NCI-H2227 treated with DMSO at 0.1 percent for 48 hours (cell line): ENCODE results near the gene ITGA11.

ENCODE experiments used
- DNase-seq: peaks from one replicate; lab custom pipeline; 2025; lab: John Stamatoyannopoulos, UW

Gene ITGA11, protein sequence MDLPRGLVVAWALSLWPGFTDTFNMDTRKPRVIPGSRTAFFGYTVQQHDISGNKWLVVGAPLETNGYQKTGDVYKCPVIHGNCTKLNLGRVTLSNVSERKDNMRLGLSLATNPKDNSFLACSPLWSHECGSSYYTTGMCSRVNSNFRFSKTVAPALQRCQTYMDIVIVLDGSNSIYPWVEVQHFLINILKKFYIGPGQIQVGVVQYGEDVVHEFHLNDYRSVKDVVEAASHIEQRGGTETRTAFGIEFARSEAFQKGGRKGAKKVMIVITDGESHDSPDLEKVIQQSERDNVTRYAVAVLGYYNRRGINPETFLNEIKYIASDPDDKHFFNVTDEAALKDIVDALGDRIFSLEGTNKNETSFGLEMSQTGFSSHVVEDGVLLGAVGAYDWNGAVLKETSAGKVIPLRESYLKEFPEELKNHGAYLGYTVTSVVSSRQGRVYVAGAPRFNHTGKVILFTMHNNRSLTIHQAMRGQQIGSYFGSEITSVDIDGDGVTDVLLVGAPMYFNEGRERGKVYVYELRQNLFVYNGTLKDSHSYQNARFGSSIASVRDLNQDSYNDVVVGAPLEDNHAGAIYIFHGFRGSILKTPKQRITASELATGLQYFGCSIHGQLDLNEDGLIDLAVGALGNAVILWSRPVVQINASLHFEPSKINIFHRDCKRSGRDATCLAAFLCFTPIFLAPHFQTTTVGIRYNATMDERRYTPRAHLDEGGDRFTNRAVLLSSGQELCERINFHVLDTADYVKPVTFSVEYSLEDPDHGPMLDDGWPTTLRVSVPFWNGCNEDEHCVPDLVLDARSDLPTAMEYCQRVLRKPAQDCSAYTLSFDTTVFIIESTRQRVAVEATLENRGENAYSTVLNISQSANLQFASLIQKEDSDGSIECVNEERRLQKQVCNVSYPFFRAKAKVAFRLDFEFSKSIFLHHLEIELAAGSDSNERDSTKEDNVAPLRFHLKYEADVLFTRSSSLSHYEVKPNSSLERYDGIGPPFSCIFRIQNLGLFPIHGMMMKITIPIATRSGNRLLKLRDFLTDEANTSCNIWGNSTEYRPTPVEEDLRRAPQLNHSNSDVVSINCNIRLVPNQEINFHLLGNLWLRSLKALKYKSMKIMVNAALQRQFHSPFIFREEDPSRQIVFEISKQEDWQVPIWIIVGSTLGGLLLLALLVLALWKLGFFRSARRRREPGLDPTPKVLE

DNA sequence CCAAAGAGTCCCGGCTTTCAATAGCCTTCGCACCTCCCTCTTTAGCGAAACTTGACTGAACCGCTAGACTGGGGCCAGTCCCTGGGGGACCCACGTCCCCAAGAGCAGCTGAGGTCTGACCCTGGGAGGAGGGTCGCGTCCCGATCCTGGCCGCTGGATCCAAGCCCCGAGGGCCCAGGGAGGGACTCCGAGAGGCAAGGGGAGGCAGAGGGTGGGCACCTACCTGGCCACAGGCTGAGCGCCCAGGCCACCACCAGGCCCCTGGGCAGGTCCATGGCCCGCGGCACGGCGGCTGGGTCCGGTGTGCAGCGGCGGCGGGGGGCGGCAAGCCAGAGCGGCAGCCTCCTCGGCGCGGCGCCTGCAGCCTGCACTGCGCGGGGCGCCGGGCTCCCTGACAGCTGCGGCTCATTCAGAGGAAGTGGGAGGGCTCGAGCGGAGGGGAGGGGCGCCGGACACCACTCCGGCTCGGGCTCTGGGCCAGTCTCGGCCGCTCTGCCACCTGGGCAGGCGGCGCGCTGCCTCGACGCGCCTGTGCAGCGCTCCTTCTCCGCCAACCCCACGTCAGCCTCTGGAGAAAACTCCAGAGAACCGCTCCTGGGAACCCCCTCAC lies at the start of gene ITGA11:
Gene ITGA11 (minus strand): TSS at position 372 of the 610 bp plus-strand sequence. CDS start 97 bp downstream, at position 275.
- DNase-seq, result no peak

DNA sequence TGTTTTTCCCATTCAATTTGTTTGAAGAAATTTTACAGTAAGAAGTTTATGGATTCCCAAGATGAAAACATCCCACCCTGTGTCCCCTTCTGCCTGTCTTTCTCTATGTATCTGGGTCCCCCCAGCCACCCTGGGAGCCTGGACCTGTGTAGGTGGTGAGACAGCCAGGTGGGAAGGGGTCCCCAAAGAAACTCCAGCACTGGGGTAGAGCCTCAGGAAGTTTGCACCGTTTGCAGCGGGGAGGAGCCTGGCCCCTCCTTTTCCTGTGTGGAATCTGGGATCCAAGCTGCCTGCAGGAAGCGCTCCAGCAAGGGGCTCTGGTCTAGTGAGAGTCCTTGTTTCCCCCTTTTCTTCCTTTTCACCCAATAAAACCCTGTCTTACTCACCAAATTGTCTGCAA lies 49.4 kb upstream of the ITGA11 start:
- no peak for DNase-seq

DNA sequence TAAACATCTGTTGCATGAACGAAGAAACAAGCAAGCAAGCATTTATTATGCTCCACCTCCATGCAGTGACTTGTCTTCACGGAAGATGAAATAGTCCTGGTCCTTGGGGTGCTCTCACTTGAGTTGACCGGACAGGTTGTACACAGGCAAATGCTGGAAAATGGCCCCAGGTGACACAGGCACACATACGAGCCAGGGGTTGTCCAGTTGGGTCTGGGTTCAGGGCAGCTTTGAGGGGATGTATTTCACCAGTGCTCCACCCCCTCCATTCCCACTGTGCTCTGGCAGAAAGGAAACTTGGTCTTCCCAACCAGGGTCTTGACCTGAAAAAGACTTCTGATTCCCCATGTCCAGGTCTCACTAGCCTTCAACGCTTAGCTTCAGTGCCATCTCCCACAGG lies 48.3 kb upstream of the ITGA11 start:
- DNase-seq, result no peak

DNA sequence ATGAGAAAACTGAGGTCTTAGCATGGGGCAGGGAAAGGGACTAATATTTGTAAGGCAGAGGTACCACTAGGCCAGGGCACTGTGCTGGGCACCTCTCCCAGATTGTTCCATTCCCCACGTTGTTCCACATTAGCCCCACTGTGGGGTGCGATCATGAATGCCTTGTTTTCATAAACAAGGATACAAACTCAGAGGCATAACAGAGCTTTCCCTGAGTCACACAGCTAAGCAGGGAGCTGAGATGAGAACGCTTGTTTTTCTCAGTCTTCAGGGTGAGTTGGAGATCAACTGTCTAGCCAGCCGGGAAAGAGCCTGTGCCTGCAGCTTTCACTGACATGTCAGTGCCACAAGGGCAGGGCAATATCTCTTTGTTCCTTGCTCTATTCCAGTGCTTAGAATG lies 47.9 kb upstream of the ITGA11 start:
- no peak for DNase-seq

DNA sequence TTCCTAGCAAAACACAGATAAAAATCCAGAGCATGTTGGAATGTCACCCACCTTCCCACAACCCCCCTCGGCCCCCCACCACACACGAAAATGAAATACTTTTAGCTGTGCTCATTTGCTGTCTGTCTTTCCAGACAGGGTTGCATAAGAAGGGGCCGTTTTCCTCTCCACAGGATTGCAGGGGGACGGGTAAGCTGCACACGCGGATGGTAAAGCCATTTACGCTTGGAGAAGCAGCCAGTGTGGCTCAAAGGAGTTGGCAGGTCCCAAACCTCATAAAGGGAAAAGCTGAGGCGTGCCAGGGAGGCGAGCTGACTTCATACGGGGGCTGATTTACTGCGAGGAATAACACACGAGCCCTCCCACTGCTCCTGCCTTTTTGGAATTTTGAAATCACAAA lies 47.4 kb upstream of the ITGA11 start:
- DNase-seq, result no peak

DNA sequence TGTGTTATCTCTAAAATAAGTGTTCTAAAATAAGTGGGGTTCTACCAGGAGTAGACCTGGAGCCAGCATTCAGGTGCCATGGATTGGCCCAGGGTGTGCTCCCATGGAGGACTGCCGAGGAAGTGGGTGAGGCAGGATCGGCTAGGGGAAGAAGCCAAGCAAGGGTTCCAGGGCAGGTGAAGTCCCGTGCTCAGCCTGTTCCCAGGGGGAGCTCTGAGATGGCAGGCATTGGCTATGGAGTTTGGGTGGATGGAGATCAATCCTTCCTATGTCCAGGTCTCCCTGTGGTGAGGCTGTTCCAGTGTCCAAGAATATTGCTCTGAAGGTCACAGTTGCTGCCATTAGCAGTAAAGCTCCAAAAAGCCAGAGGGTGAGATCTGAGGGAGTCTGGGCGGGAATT lies 46.9 kb upstream of the ITGA11 start:
- no peak for DNase-seq

DNA sequence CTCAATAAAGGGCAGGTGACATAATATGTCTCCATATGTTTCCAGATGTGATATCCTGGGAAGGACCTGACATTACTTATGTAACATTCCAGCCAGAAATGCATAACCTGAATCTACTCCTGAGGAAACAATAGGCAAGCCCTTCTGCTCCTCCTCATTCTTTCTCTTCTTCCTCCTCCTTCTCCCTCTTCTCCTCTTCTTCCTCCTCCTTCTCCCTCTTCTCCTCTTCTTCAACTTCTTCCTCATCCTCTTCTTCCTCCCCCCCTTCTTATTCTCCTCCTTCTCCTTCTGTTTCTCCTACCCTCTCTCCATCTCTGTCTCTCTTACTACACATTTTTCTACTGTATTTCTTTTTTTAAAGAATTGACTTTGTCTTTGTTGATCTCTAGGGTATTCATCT lies 43.5 kb upstream of the ITGA11 start:
- no peak for DNase-seq

DNA sequence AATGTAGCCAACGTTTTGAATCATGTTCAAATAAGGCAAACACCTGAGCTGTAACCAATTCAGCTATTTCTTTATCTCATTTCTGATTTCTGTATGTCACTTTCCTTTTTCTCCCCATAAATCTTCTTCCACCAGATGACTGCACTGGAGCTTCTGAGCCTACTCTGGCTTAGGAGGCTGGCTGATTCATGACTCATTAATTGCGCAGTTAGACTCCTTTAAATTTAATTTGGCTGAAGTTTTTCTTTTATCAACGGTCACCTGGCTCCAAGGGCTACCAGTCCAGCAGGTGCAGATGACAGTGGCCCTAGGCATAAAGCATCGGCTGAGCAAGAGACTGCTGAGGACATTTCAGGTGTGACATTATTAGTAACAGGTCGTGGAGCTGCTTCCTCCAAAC lies 39.6 kb upstream of the ITGA11 start:
- no peak for DNase-seq

DNA sequence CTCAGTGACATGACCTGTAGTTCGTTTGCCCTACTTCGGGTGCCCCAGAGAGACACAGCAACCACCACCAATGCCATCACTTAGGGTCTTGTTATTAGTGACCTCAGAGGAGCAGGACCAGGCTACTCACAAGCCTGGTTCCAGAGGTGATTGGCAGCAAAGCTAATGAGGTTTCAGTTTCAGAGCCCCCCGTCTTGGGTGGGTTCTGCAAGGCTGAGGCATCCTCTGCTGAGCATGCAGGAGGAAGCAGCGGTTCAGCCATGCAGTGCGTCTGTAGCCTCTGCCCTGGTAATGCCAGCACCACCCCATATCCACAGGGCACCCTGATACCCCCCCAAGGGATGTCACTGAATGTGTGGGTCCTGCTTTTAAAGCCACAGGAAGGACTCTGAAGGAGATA lies 39.0 kb upstream of the ITGA11 start:
- no peak for DNase-seq

DNA sequence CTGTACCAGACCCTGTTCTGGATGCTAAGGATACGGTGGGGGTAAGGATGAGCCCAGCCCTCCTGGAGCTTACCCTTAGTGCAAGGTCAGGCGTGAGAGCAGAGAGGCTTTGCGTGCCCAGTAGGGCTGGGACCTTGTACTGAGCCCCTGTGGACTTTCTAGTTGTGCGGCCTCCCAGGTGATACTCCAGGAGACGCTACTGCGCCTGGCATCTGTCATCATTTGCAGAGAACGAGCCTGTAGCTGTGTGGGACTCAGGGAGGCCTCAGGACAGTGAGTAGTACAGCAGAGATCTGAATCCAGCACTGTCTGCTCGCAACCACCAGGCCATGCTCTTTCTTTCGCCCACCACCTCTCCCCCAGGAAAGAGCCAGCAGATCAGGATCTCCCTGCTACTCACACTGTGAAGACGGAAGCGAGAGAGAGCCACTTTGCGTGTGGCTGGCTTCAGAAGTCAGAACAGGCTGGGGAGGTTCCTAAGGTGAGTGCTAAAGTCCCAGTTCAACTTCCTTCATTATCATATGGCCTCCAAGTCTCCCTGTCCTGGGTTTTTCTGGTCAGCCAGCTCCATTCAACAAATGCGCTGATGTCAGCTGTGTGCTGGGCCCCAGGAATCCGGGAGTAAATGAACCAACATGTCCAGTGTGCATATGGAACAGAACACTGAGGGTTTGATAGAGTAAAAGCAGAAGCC lies 38.2 kb upstream of the ITGA11 start:
- DNase-seq, result no peak

DNA sequence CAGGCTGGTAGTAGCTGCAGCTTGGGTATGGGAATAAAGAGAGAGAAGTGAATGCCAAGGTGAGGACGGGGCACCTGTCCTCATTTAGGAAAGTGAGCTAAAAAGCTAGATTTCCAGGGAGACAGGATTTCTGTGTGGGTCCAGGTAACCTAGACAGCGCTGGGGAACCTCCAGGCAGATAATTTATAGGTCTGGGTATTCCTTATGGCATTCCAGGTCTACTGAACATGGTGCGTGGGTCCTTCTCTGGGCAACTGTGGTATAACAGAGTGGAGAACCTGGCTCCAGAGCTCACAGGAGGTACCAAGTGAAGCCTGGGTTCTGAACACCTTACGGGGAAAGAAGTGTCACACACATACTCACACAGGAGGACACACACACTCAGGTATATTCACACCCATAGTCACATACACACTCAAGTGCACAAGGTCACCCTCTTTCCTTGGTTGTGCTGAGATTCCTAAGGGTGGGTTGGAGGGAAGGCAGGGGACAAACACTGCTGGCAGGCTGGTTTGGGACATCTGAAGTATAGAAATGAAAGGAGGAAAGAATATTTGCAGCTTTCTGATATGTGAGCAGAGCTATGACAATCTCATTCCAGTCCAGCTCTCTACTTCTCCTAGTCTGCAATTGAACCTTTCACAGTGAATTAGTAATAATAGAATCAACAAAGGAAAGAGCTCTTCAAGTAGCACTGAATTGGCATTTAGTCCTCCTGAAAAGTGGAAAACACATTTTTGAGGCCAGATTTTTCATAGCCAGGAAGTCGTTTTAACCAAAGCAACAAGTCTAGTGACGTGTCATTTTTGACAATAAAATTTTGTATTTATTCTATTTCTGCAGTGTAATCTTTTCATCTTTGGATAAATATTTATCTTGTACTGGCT lies 37.4 kb upstream of the ITGA11 start:
- no peak for DNase-seq

DNA sequence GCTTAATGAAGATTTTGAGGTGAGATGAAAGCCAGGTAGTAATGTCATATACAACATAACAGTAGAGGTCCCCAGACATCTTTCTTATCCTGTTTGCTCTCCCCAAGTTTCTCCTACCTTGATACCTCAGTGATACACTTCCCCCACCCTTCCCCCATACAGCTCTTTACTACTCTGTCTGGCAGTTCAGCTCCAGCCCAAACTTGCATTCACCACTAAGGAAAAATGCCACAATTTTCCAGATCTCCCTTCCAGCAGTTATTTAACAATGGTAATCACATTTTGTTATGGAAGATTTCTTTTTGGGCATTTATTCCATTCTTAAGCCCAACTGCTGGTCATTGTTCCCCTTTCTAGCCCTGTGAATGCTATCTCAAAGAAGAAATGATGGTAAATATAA lies 34.9 kb upstream of the ITGA11 start:
- no peak for DNase-seq

DNA sequence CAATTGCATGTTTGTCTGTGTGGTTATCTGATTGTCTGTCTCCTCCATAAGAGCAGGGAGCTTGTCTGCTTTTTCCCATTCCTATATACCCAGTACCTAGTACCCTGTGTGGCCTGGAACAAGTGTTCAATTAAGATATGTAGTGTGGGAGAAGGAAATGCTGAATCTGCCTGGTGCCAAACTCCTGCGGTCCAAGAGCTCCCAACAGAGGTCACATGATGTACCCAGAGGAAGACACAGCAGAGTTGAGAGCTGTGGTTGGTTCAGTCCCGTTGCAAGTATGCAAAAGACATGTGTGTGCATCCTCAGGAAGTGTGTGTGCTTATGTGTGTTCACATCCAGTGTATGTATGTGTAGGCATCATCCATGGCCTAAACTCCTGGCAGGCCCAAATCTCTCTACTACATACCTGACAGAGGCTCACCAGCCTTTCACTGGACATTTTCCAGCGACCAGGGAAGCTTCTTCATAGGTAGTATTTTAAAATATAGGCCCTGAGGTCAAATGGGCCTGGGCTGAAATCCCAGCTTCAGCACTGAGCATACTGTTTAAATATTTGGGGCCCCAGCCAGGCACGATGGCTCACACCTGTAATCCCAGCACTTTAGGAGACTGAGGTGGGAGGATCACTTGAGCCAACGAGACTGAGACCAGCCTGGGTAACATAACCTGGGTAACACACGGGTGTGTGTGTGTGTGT lies 34.0 kb upstream of the ITGA11 start:
- no peak for DNase-seq

DNA sequence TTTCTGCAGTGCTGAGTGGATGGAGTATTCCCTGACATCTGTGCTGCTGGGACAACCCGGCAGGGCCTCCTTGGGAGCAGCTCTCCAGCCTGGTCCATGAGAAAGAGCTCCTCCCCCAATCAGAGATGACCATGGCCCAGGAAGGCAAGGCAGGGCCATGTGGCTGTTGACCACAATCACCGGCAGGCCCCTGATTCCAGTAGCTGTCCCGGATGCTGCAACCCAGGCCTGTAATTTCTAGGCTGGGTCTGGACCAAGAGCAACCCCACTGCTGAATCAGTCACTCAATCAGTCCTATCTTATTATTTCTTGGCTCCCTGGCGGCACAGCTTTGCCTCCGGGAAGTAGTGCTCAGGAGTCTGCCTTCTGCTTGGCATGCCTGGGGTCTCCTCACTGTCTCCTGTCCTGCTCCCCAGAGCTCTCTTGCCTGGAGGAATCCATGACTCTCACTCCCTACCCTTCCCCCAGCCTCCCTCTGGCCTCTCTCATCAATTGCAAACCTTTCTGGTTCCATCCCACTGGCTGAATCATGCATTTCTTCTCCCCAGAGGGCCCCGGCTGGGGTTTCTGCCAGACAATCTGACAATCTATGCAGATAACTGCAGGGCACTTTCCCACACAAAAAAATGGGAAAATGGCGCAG lies 32.6 kb upstream of the ITGA11 start:
- no peak for DNase-seq

DNA sequence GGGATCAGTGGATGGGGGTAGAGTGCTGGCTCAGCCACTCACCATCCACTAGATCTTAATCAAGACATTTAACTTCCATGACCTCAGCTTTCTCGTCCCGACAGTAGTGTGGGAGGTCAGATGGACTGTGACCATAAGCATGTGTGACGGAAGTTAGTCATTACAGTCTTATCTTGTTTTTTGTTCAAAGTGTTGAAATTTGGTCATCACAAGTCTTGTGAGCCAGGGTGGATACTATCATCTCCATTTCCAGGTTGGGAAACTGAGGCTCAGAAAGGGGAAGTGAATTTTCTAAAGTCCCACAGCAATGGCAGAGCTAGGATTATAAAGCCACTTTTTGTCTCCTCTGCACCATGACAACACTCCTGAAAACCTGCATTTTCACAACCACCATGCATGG lies 32.0 kb upstream of the ITGA11 start:
- no peak for DNase-seq

DNA sequence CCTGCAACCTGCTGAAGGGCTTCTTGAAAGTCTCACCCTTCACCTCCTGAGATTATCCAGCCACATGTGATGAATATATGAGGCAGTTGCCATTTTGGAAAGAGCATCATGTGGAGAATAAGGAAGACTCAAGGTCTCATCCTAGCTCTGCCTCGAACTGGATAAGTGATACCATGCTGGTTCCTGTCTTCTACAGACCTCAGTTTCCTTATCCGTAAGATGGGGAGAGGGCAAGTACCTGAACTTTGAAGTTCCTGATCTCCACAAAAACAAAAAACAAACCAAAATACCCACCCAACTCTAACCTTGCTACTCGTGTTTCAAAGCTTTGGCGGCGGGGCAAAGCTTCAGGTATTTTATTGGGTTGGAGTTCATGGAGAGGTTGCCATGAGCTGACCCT lies 31.5 kb upstream of the ITGA11 start:
- DNase-seq, result no peak

DNA sequence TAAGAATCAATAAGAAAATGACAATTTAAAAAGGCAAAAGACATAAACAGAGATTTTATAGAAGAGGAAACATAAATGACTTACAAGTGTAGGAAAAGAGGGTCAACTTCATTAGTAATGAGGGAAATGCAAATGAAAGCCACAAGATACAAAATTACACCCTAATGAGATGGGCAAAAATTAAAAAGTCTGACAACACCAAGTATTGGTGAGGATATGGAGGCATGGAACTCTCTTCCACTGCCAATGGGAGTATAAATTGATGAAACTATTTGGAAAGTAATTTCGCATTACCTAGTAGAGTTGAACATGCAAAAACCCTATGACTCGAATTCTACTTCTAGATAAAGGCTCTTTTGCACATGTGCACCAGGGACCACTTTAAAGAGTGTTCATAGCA lies 28.2 kb upstream of the ITGA11 start:
- DNase-seq, result no peak

DNA sequence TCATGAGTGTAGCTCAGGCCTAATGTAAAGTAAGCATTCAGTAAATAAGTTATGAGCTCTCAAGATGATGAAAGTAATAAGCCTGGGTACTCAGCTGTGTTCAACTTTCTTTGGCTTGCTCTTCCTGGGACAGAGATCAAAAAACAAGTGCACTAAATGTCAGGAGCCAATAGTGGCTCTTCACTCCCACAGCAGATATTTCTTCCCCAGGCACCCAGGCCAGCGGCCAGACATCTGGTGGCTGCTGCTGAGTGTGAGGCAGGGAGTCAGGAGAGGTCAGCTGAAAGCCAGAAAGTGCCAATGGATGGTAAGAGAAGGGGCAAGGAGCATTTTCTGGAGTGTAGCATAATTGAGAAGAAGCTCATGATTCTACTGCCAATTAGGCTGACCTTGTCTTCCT lies 18.2 kb upstream of the ITGA11 start:
- DNase-seq, result no peak

DNA sequence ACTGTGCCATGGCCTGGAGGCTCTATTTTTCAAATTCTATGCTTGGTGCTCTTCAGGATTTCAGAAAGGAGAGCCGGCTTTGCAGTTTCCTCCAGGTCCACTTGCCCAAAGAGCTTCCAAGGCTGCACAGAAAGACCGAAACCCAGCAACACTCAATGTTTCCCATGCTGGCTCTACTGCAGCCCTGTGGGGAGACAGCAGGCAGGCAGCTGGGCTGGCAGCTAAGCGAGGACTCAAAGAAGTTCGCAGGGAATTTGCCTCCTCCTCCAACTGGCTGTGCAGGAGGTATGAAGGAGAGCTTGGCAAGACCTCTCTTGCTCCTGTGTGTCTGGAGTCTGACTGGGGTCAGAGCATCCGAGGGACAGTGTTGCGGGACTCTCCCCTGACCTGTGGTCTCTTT lies 17.4 kb upstream of the ITGA11 start:
- DNase-seq, result no peak
